HG02588 (cell line): ENCODE results near the gene EPN2.

Source experiments
- ATAC-seq: cut with Tn5 transposase; IDR thresholded peaks from one replicate; pipeline ENCODE4 v1.9.1; 2021; ENCODE audit warnings: mild to moderate bottlenecking, moderate library complexity; ENCODE audit not compliant: unreplicated experiment

EPN2 gene

GRCh38 chr17:19327031-19327783, 90.0 kb downstream of the EPN2 start:
- ATAC-seq = no peak

GRCh38 chr17:19328441-19329061, 91.4 kb downstream of the EPN2 start:
- ATAC-seq = no peak

GRCh38 chr17:19329136-19329535, 92.0 kb downstream of the EPN2 start:
- no peak for ATAC-seq

GRCh38 chr17:19329839-19330238, 92.7 kb downstream of the EPN2 start:
- no peak for ATAC-seq

- no peak for ATAC-seq
Observed at GRCh38 chr17:19330271-19330670, 93.1 kb downstream of the EPN2 start.

GRCh38 chr17:19331134-19331533, 94.0 kb downstream of the EPN2 start:
- no peak for ATAC-seq

GRCh38 chr17:19331543-19332245, 94.5 kb downstream of the EPN2 start:
- no peak for ATAC-seq

GRCh38 chr17:19332371-19333131, 95.4 kb downstream of the EPN2 start:
- ATAC-seq = no peak

- ATAC-seq = no peak
Observed at GRCh38 chr17:19333132-19333440, 95.9 kb downstream of the EPN2 start.

- no peak for ATAC-seq
Observed at GRCh38 chr17:19333736-19334290, 96.6 kb downstream of the EPN2 start.

GRCh38 chr17:19334331-19334730, 97.2 kb downstream of the EPN2 start:
- ATAC-seq = no peak

- ATAC-seq = no peak
Observed at GRCh38 chr17:19335951-19336631, 98.9 kb downstream of the EPN2 start.

- ATAC-seq = no peak
Observed at GRCh38 chr17:19336938-19337711, 100.0 kb downstream of the EPN2 start.

GRCh38 chr17:19337712-19338023, 100.5 kb downstream of the EPN2 start:
- no peak for ATAC-seq

GRCh38 chr17:19338031-19338990, 101.1 kb downstream of the EPN2 start:
- ATAC-seq = no peak

GRCh38 chr17:19339341-19339815, 102.2 kb downstream of the EPN2 start:
- ATAC-seq = no peak

- no peak for ATAC-seq
Observed at GRCh38 chr17:19341211-19341631, 104.1 kb downstream of the EPN2 start.
